Measurements from ENCODE around the gene FASTK. TPM values are rescaled to one million over a fixed set of nuclear protein-coding genes. Genes with fewer than 3 reads are reported as not detected.
"Not testable (repeated sequence)": the region's sequence is repeated elsewhere in the genome, so short reads cannot be mapped to it uniquely, and the experiment has no call there.

Gene FASTK
- total and polyA plus RNA-seq, 4 donors = 28.9 to 108 (median 89.9) TPM

- no peaks in the 10 kb centered on the region for H3K27me3 ChIP-seq (ENCODE audit: control insufficient read depth in 3 of 3, insufficient read depth in 3 of 3, low read length in 2 of 3)
- H3K36me3 ChIP-seq (ENCODE audit: control insufficient read depth in 4 of 4, insufficient read depth in 4 of 4, low read length in 4 of 4) = peaks cover 0 to 23% (median 3%) of the 10 kb centered on the region in 4 donors
- H3K4me3 ChIP-seq = no peak overlapping the region
- DNase-seq (no peak), ATAC-seq (ENCODE audit: insufficient read depth, low FRiP score) (no peak)
- no peak overlapping the region for H3K27ac ChIP-seq (ENCODE audit: low read depth in 1 of 2, low read length in 1 of 2)
- H3K9ac ChIP-seq (ENCODE audit: insufficient read depth in 1 of 2, low read length in 2 of 2) = no peak overlapping the region
- WGBS, 2 donors = 63 to 74% methylated on average over 4 of the region's 4 CpGs
- peaks cover 0 to 18% (median 0%) of the 10 kb centered on the region in 5 donors for H3K4me1 ChIP-seq (ENCODE audit: control insufficient read depth in 5 of 5, insufficient read depth in 5 of 5, low read length in 5 of 5)
- H3K9me3 ChIP-seq (ENCODE audit: control insufficient read depth in 4 of 4, insufficient read depth in 3 of 4, low read length in 3 of 4) = no peaks in the 10 kb centered on the region
- TF ChIP-seq CTCF (IDR thresholded peaks at IDR 0.05; ENCODE audit: control extremely low read depth, extremely low read depth) = no peak
Observed at GRCh38 chr7:151031011-151031410, 49.6 kb downstream of the FASTK start.

DNA sequence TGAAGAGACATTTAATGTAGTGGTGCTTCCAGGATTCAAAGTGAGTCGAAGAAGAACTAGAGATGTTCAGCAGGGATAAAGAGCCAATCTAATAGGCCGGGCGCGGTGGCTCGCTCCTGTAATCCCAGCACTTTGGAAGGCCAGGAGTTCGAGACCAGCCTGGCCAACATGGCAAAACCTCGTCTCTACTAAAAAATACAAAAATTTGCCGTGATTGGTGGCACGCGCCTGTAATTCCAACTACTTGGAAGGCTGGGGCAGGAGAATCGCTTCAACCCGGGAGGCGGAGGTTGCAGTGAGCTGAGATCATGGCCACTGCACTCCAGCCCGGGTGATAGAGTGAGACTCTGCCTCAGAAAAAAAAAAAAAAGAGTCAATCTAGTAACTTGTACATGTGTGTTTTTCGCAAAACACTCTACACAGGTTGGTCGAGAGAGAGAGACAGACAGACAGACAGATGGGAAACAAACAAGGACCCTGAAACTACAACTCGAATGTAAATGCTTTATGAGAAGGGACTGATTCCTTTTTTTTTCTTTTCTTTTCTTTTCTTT lies 51.6 kb downstream of the FASTK start:
- WGBS, 2 donors = 61 to 73% methylated on average over 17 of the region's 17 CpGs
- no peak for ATAC-seq (ENCODE audit: insufficient read depth, low FRiP score)

GRCh38 chr7:151028131-151028947 lies 52.3 kb downstream of the FASTK start, which contains the start of gene ABCB8:
ABCB8 (plus strand) TSS chr7:151028450; CDS start chr7:151028516, 66 bp downstream.
- Histone ChIP-seq H3K27me3 (ENCODE audit: control insufficient read depth in 3 of 3, insufficient read depth in 3 of 3, low read length in 2 of 3) (no peaks in the 10 kb centered on the region), H3K9me3 (ENCODE audit: control insufficient read depth in 4 of 4, insufficient read depth in 3 of 4, low read length in 3 of 4) (no peaks in the 10 kb centered on the region), H3K27ac (ENCODE audit: low read depth in 1 of 2, low read length in 1 of 2) (peak within 1 kb of the TSS; percentile 83 to 88), H3K4me3 (peak within 1 kb of the TSS; percentile 69), H3K4me1 (ENCODE audit: control insufficient read depth in 5 of 5, insufficient read depth in 5 of 5, low read length in 5 of 5) (peaks cover 0 to 21% (median 0%) of the 10 kb centered on the region in 5 donors), H3K9ac (ENCODE audit: insufficient read depth in 1 of 2, low read length in 2 of 2) (peak within 1 kb of the TSS in 1 of 2 donors; percentile 61), H3K36me3 (ENCODE audit: control insufficient read depth in 4 of 4, insufficient read depth in 4 of 4, low read length in 4 of 4) (peaks cover 0 to 3% (median 0%) of the 10 kb centered on the region in 4 donors)
- DNase-seq = peak; percentile 99 to 100 (median 100)
- peak; percentile 34 for TF ChIP-seq CTCF (IDR thresholded peaks at IDR 0.05; ENCODE audit: control extremely low read depth, extremely low read depth)
- ATAC-seq (ENCODE audit: insufficient read depth, low FRiP score) = peak; percentile 95
- WGBS, 2 donors = 1% methylated on average over 52 to 53 of the region's 53 CpGs

More for the DNA sequence above, 51.6 kb downstream of the FASTK start:
- Histone ChIP-seq H3K9me3 (ENCODE audit: control insufficient read depth in 4 of 4, insufficient read depth in 3 of 4, low read length in 3 of 4) (no peaks in the 10 kb centered on the region), H3K4me1 (ENCODE audit: control insufficient read depth in 5 of 5, insufficient read depth in 5 of 5, low read length in 5 of 5) (peaks cover 0 to 18% (median 0%) of the 10 kb centered on the region in 5 donors), H3K9ac (ENCODE audit: insufficient read depth in 1 of 2, low read length in 2 of 2) (peak overlapping the region in 1 of 2 donors; percentile 61), H3K4me3 (peak overlapping the region; percentile 69), H3K27me3 (ENCODE audit: control insufficient read depth in 3 of 3, insufficient read depth in 3 of 3, low read length in 2 of 3) (no peaks in the 10 kb centered on the region), H3K27ac (ENCODE audit: low read depth in 1 of 2, low read length in 1 of 2) (peak overlapping the region; percentile 54 to 75), H3K36me3 (ENCODE audit: control insufficient read depth in 4 of 4, insufficient read depth in 4 of 4, low read length in 4 of 4) (peaks cover 0 to 8% (median 0%) of the 10 kb centered on the region in 4 donors)
- no peak for DNase-seq
- TF ChIP-seq CTCF (IDR thresholded peaks at IDR 0.05; ENCODE audit: control extremely low read depth, extremely low read depth) = no peak

- 7 to 10% methylated on average over 16 of the region's 16 CpGs for WGBS, 2 donors
- not testable (repeated sequence) for DNase-seq; H3K27me3 ChIP-seq (ENCODE audit: control insufficient read depth in 3 of 3, insufficient read depth in 3 of 3, low read length in 2 of 3); H3K9me3 ChIP-seq (ENCODE audit: control insufficient read depth in 4 of 4, insufficient read depth in 3 of 4, low read length in 3 of 4); H3K36me3 ChIP-seq (ENCODE audit: control insufficient read depth in 4 of 4, insufficient read depth in 4 of 4, low read length in 4 of 4); ATAC-seq (ENCODE audit: insufficient read depth, low FRiP score)
- H3K9ac ChIP-seq (ENCODE audit: insufficient read depth in 1 of 2, low read length in 2 of 2) = peak overlapping the region in 1 of 2 donors; percentile 59
- H3K27ac ChIP-seq (ENCODE audit: low read depth in 1 of 2, low read length in 1 of 2) = peak overlapping the region in 1 of 2 donors; percentile 83
- H3K4me1 ChIP-seq (ENCODE audit: control insufficient read depth in 5 of 5, insufficient read depth in 5 of 5, low read length in 5 of 5) = peaks cover 0 to 25% (median 0%) of the 10 kb centered on the region in 5 donors
- peak overlapping the region; percentile 9 for H3K4me3 ChIP-seq
Observed at GRCh38 chr7:151027728-151028130, 52.9 kb downstream of the FASTK start.

- peak overlapping the region in 1 of 2 donors; percentile 83 for H3K27ac ChIP-seq (ENCODE audit: low read depth in 1 of 2, low read length in 1 of 2)
- H3K36me3 ChIP-seq (ENCODE audit: control insufficient read depth in 4 of 4, insufficient read depth in 4 of 4, low read length in 4 of 4); H3K4me3 ChIP-seq; ATAC-seq (ENCODE audit: insufficient read depth, low FRiP score); H3K9me3 ChIP-seq (ENCODE audit: control insufficient read depth in 4 of 4, insufficient read depth in 3 of 4, low read length in 3 of 4); H3K27me3 ChIP-seq (ENCODE audit: control insufficient read depth in 3 of 3, insufficient read depth in 3 of 3, low read length in 2 of 3): not testable (repeated sequence)
- H3K4me1 ChIP-seq (ENCODE audit: control insufficient read depth in 5 of 5, insufficient read depth in 5 of 5, low read length in 5 of 5) = peaks cover 0 to 25% (median 0%) of the 10 kb centered on the region in 5 donors
- 40 to 41% methylated on average over 19 of the region's 19 CpGs for WGBS, 2 donors
- peak in 1 of 3 donors; percentile 26 for DNase-seq
- H3K9ac ChIP-seq (ENCODE audit: insufficient read depth in 1 of 2, low read length in 2 of 2) = peak overlapping the region in 1 of 2 donors; percentile 9
Observed at GRCh38 chr7:151026771-151027727, 53.6 kb downstream of the FASTK start.

Measured in lung (tissue), 12 donors.